OCI-LY1 (cell line): Measurements from ENCODE around the gene ANTXR1.

Experiments
- EZH2 ChIP-seq: fragments of 200-600 bp; sonication (generic), shearing (Covaris generic); IDR thresholded peaks from 2 replicates; pipeline ENCODE4 v1.8.0; 2017; ENCODE audit warnings: borderline replicate concordance, mixed run types, mild to moderate bottlenecking, antibody characterized with exemption, low read length, moderate library complexity, mixed read lengths
- TF ChIP-seq, protein P1 (sequence below): fragments of 200-600 bp; sonication (generic), shearing (Covaris generic); IDR thresholded peaks from 2 replicates; pipeline ENCODE4 v1.5.1; 2017; ENCODE audit warnings: mild to moderate bottlenecking, antibody characterized with exemption, low read length, moderate library complexity, mixed read lengths

- TF ChIP-seq, protein P1, sequence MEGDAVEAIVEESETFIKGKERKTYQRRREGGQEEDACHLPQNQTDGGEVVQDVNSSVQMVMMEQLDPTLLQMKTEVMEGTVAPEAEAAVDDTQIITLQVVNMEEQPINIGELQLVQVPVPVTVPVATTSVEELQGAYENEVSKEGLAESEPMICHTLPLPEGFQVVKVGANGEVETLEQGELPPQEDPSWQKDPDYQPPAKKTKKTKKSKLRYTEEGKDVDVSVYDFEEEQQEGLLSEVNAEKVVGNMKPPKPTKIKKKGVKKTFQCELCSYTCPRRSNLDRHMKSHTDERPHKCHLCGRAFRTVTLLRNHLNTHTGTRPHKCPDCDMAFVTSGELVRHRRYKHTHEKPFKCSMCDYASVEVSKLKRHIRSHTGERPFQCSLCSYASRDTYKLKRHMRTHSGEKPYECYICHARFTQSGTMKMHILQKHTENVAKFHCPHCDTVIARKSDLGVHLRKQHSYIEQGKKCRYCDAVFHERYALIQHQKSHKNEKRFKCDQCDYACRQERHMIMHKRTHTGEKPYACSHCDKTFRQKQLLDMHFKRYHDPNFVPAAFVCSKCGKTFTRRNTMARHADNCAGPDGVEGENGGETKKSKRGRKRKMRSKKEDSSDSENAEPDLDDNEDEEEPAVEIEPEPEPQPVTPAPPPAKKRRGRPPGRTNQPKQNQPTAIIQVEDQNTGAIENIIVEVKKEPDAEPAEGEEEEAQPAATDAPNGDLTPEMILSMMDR = no peak
- TF ChIP-seq EZH2 = no peak
Observed at GRCh38 chr2:69096326-69097095, 83.5 kb downstream of the ANTXR1 start.
